T-cell (primary cell): ENCODE data around the gene ELN. TPM values are rescaled to one million over a fixed set of nuclear protein-coding genes. Genes with fewer than 3 reads are reported as not detected.

Source experiments
- ATAC-seq, 4 experiments: fragments of 200-7000 bp in 3 of 4; fragments of 150-1000 bp in 1 of 4; cut with Tn5 transposase; replicated peaks in 1 of 4; 1 replicate in 3 of 4; 2 replicates in 1 of 4; pipeline ENCODE4 v1.10.0; 2021; ENCODE audit warnings: moderate library complexity in 3 of 4, mild to moderate bottlenecking in 2 of 4, moderate number of reproducible peaks in 1 of 4
- CTCF ChIA-PET, 2 donors: fragments of 300-600 bp; sonication (Branson Sonifier 250); formaldehyde crosslinking; loops; one replicate each; lab custom pipeline; 2022; ENCODE audit warnings: antibody characterized with exemption in 2 of 2; lab: Charles Lee
- POLR2A ChIA-PET, 2 donors: fragments of 300-600 bp; sonication (Branson Sonifier 250); formaldehyde crosslinking; loops; one replicate each; lab custom pipeline; 2022; ENCODE audit warnings: antibody characterized with exemption in 2 of 2; lab: Charles Lee
- DNase-seq, 35 experiments: peaks; one replicate each; pipeline versions ENCODE4 v3.0.0 to v3.0.0-alpha.2; 2013 to 2023
- H3K27ac ChIP-seq: one replicate; pipeline ENCODE4 v1.5.1; 2013; ENCODE audit warnings: low read length
- H3K27me3 ChIP-seq, 2 experiments: replicated peaks in 1 of 2; 1 replicate in 1 of 2; 2 replicates in 1 of 2; pipeline versions ENCODE4 v1.6.1 to v1.7.0; 2013; ENCODE audit warnings: low read length in 1 of 2, mixed read lengths in 1 of 2; ENCODE audit not compliant: control insufficient read depth in 2 of 2, insufficient read depth in 2 of 2; ENCODE audit errors: extremely low read depth in 1 of 2
- H3K36me3 ChIP-seq, 2 donors: 1 replicate in 1 of 2; 2 replicates in 1 of 2; pipeline versions ENCODE4 v1.6.1 to v1.7.0; 2013; ENCODE audit warnings: low read length in 1 of 2; ENCODE audit not compliant: control insufficient read depth in 2 of 2, insufficient read depth in 1 of 2; ENCODE audit errors: extremely low read depth in 1 of 2
- H3K4me1 ChIP-seq, 2 experiments: 1 replicate in 1 of 2; 2 replicates in 1 of 2; pipeline versions ENCODE4 v1.6.1 to v1.7.0; 2013; ENCODE audit warnings: low read length in 2 of 2, mixed read lengths in 1 of 2; ENCODE audit not compliant: insufficient read depth in 2 of 2, control insufficient read depth in 1 of 2; ENCODE audit errors: extremely low read depth in 1 of 2
- H3K4me3 ChIP-seq, 2 donors: 1 replicate in 1 of 2; 2 replicates in 1 of 2; pipeline versions ENCODE4 v1.5.1 to v1.7.0; 2013; ENCODE audit warnings: mild to moderate bottlenecking in 2 of 2, low read length in 1 of 2, moderate library complexity in 1 of 2; ENCODE audit not compliant: control insufficient read depth in 1 of 2; ENCODE audit errors: extremely low read depth in 1 of 2
- H3K9me3 ChIP-seq: 2 replicates; pipeline ENCODE4 v1.7.0; 2013
- H3K27ac Mint-ChIP-seq, 2 donors: one replicate each; pipeline ENCODE4 v1.8.0; 2020 to 2021; ENCODE audit warnings: mild to moderate bottlenecking in 2 of 2, mixed read lengths in 2 of 2
- H3K27me3 Mint-ChIP-seq, 2 donors: one replicate each; pipeline ENCODE4 v1.8.0; 2021 to 2022; ENCODE audit warnings: mixed read lengths in 2 of 2
- H3K36me3 Mint-ChIP-seq: one replicate; pipeline ENCODE4 v1.8.0; 2021; ENCODE audit warnings: mixed read lengths
- H3K4me1 Mint-ChIP-seq, 3 donors: one replicate each; pipeline ENCODE4 v1.8.0; 2020 to 2022; ENCODE audit warnings: mixed read lengths in 3 of 3, mild to moderate bottlenecking in 1 of 3
- H3K4me3 Mint-ChIP-seq, 3 donors: one replicate each; pipeline ENCODE4 v1.8.0; 2020 to 2022; ENCODE audit warnings: mild to moderate bottlenecking in 3 of 3, mixed read lengths in 3 of 3, moderate library complexity in 3 of 3
- H3K9me3 Mint-ChIP-seq, 3 donors: one replicate each; pipeline ENCODE4 v1.8.0; 2020 to 2022; ENCODE audit warnings: mixed read lengths in 3 of 3
- WGBS: methylation state at CpG from one replicate; pipeline ENCODE4 v1.1.5; 2013; ENCODE audit warnings: missing lambda C conversion rate; ENCODE audit not compliant: insufficient coverage; 5-methylcytosine and 5-hydroxymethylcytosine counted together
- total RNA-seq, 35 experiments: library from RNA in 6 of 35; stranded (reverse) in 6 of 35; fragments of 120-200 nt in 1 of 35; gene quantifications; one replicate each; pipeline versions ENCODE4 v1.2.1 to v1.2.4 and lab custom pipeline; 2013 to 2026

The ELN gene
- total RNA-seq, 5 donors from 2014 or later (not counting 1 experiment from before 2014, with no cell fraction given), result 0.22 to 0.56 (median 0.44) TPM; not detected in 2

DNA sequence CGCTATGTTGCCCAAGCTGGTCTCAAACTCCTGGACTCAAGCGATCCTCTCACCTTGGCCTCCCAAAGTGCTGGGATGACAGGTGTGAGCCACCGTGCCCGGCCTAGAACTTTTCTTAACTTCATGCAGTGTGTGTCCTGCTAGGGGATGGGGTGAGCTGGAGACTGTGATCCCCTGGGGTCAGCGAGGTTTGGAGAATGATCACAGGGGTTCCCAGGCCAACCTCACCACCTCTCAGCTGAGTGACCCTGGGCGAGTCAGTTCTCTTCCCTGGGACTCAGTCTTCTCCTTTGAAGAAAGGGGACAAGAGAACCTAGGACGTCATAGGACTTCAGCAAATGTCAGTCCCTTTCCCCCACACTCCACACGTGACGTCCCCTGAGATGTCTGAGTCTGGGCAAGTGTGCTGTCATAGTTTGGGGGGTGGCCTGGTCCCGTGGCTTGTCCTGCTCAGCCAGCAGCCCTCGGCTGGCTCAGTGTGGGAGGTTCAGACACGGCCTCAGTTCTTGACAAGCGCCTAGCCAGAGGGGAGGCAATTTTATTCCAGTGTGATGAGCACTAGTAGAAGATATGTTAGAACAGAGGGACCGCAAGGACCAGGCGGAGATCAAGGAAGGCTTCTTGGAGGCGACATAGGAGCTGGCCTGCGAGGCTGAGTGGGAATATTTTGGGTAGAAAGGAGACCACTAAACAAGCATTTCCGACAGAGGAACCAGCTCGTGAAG is 43.3 kb upstream of the ELN start:
- ChIA-PET CTCF (no interaction called here), POLR2A (no interaction called here)
- H3K27me3 Mint-ChIP-seq, result peaks cover 0 to 8% of the 10 kb centered on the region in 2 donors
- no peaks in the 10 kb centered on the region for H3K9me3 Mint-ChIP-seq
- H3K4me1 ChIP-seq, result no peaks in the 10 kb centered on the region
- H3K4me3 Mint-ChIP-seq, result no peak overlapping the region
- no peak overlapping the region for H3K27ac Mint-ChIP-seq
- H3K4me1 Mint-ChIP-seq, result no peaks in the 10 kb centered on the region
- no peak overlapping the region for H3K27ac ChIP-seq
- no peaks in the 10 kb centered on the region for H3K36me3 Mint-ChIP-seq
- WGBS, result 83% methylated on average over 10 of the region's 19 CpGs
- no peak overlapping the region for H3K4me3 ChIP-seq
- H3K27me3 ChIP-seq, result peaks cover 0 to 8% of the 10 kb centered on the region in 2 experiments
- ATAC-seq, result no peak
- no peak for DNase-seq
- H3K9me3 ChIP-seq, result no peaks in the 10 kb centered on the region
- no peaks in the 10 kb centered on the region for H3K36me3 ChIP-seq

DNA sequence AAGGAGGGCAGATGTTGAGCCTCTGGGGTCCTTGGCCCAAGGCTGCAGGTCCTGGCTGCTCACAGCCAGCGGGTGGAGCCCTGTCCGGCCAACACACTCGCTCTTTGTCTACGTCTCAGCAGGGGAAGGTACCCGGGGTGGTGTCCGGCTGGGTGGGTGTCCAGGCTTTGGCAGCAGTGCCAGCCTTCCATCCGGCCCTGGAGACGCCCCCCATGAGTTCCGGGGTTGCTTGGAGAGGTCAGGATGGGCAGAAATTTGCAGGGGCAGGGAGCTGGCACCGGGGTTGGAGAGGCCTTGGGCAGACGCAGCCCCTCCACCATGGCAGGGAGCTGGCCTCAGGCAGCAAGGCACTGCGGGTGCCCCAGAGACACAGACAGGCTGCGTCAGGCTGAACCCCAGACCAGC is 42.2 kb upstream of the ELN start:
- Mint-ChIP-seq H3K4me3 (no peak overlapping the region), H3K36me3 (no peaks in the 10 kb centered on the region), H3K9me3 (no peaks in the 10 kb centered on the region), H3K4me1 (no peaks in the 10 kb centered on the region), H3K27ac (no peak overlapping the region), H3K27me3 (peaks cover 0 to 4% of the 10 kb centered on the region in 2 donors)
- ATAC-seq (no peak), DNase-seq (no peak)
- Histone ChIP-seq H3K27ac (no peak overlapping the region), H3K9me3 (no peaks in the 10 kb centered on the region), H3K36me3 (no peaks in the 10 kb centered on the region), H3K4me1 (no peaks in the 10 kb centered on the region), H3K4me3 (no peak overlapping the region), H3K27me3 (peaks cover 0 to 4% of the 10 kb centered on the region in 2 experiments)
- WGBS, result 87% methylated on average over 13 of the region's 13 CpGs
- CTCF ChIA-PET, result no interaction called here
- POLR2A ChIA-PET, result no interaction called here

- Mint-ChIP-seq H3K36me3 (no peaks in the 10 kb centered on the region), H3K4me3 (no peak overlapping the region), H3K4me1 (no peaks in the 10 kb centered on the region), H3K27me3 (peaks cover 0 to under 1% of the 10 kb centered on the region in 2 donors), H3K27ac (no peak overlapping the region), H3K9me3 (no peaks in the 10 kb centered on the region)
- Histone ChIP-seq H3K27ac (no peak overlapping the region), H3K4me3 (no peak overlapping the region), H3K36me3 (no peaks in the 10 kb centered on the region), H3K9me3 (no peaks in the 10 kb centered on the region), H3K4me1 (no peaks in the 10 kb centered on the region), H3K27me3 (peaks cover 0 to 4% of the 10 kb centered on the region in 2 experiments)
- ATAC-seq (no peak), DNase-seq (no peak)
- ChIA-PET POLR2A (no interaction called here), CTCF (no interaction called here)
- WGBS, result 97% methylated on average over 7 of the region's 17 CpGs
These were observed 41.8 kb upstream of the ELN start for GRCh38 chr7:73986158-73986631.

- Mint-ChIP-seq H3K4me1 (no peaks in the 10 kb centered on the region), H3K36me3 (no peaks in the 10 kb centered on the region), H3K9me3 (no peaks in the 10 kb centered on the region), H3K27me3 (no peaks in the 10 kb centered on the region), H3K4me3 (no peak overlapping the region), H3K27ac (no peak overlapping the region)
- Histone ChIP-seq H3K27me3 (peaks cover 0 to 5% of the 10 kb centered on the region in 2 experiments), H3K27ac (no peak overlapping the region), H3K9me3 (no peaks in the 10 kb centered on the region), H3K4me1 (no peaks in the 10 kb centered on the region), H3K36me3 (no peaks in the 10 kb centered on the region), H3K4me3 (no peak overlapping the region)
- ATAC-seq (no peak), DNase-seq (no peak)
- ChIA-PET POLR2A (no interaction called here), CTCF (no interaction called here)
- no CpG with 5 or more reads among the region's 4 CpGs for WGBS
These were observed 40.7 kb upstream of the ELN start for GRCh38 chr7:73987298-73987697.

GRCh38 chr7:73988197-73988596 is 39.8 kb upstream of the ELN start:
- Histone ChIP-seq H3K9me3 (no peaks in the 10 kb centered on the region), H3K4me1 (no peaks in the 10 kb centered on the region), H3K36me3 (no peaks in the 10 kb centered on the region), H3K27me3 (peaks cover 0 to 8% of the 10 kb centered on the region in 2 experiments), H3K27ac (no peak overlapping the region), H3K4me3 (no peak overlapping the region)
- WGBS, result 80% methylated on average over 1 of the region's 9 CpGs
- no peaks in the 10 kb centered on the region for H3K4me1 Mint-ChIP-seq
- no peak for ATAC-seq
- H3K27ac Mint-ChIP-seq, result no peak overlapping the region
- H3K27me3 Mint-ChIP-seq, result no peaks in the 10 kb centered on the region
- H3K36me3 Mint-ChIP-seq, result no peaks in the 10 kb centered on the region
- ChIA-PET POLR2A (no interaction called here), CTCF (no interaction called here)
- H3K9me3 Mint-ChIP-seq, result no peaks in the 10 kb centered on the region
- DNase-seq, result no peak
- no peak overlapping the region for H3K4me3 Mint-ChIP-seq

- ChIA-PET CTCF (no interaction called here), POLR2A (no interaction called here)
- Histone ChIP-seq H3K4me1 (no peaks in the 10 kb centered on the region), H3K36me3 (no peaks in the 10 kb centered on the region), H3K4me3 (no peak overlapping the region), H3K27ac (no peak overlapping the region), H3K27me3 (peaks cover 0 to 9% of the 10 kb centered on the region in 2 experiments), H3K9me3 (no peaks in the 10 kb centered on the region)
- no peaks in the 10 kb centered on the region for H3K4me1 Mint-ChIP-seq
- WGBS, result 94% methylated on average over 4 of the region's 7 CpGs
- no peak for ATAC-seq
- H3K4me3 Mint-ChIP-seq, result no peak overlapping the region
- no peak for DNase-seq
- H3K9me3 Mint-ChIP-seq, result peaks cover 6 to 16% (median 8%) of the 10 kb centered on the region in 3 donors
- no peaks in the 10 kb centered on the region for H3K36me3 Mint-ChIP-seq
- peaks cover 0 to 2% of the 10 kb centered on the region in 2 donors for H3K27me3 Mint-ChIP-seq
- H3K27ac Mint-ChIP-seq, result no peak overlapping the region
These were observed 36.4 kb upstream of the ELN start for GRCh38 chr7:73991522-73992100.
